Naive B cell (primary cell): ENCODE results near the gene STK10. TPM values are rescaled to one million over a fixed set of nuclear protein-coding genes. Genes with fewer than 3 reads are reported as not detected.
A peak's percentile ranks its signal among the peaks of the same experiment; 100 is the strongest.

Experiments used
- ATAC-seq, 2 donors: fragments of 150-1000 bp; cut with Tn5 transposase; 2 replicates each; pipeline ENCODE4 v1.10.0; 2021; ENCODE audit warnings: low read depth in 2 of 2, mild to moderate bottlenecking in 2 of 2, moderate library complexity in 2 of 2
- DNase-seq: peaks from one replicate; pipeline ENCODE4 v3.0.0; 2022
- H3K27ac Mint-ChIP-seq, 6 donors: one replicate each; pipeline ENCODE4 v1.8.0; 2020 to 2022; ENCODE audit warnings: mild to moderate bottlenecking in 6 of 6, mixed read lengths in 6 of 6, moderate library complexity in 5 of 6, inconsistent platforms in 2 of 6
- H3K27me3 Mint-ChIP-seq, 3 donors: one replicate each; pipeline ENCODE4 v1.8.0; 2021 to 2022; ENCODE audit warnings: mixed read lengths in 3 of 3, mild to moderate bottlenecking in 1 of 3
- H3K36me3 Mint-ChIP-seq, 2 donors: one replicate each; pipeline ENCODE4 v1.8.0; 2020 to 2022; ENCODE audit warnings: mixed read lengths in 2 of 2, inconsistent platforms in 1 of 2, mild to moderate bottlenecking in 1 of 2
- H3K4me1 Mint-ChIP-seq, 3 donors: one replicate each; pipeline ENCODE4 v1.8.0; 2020 to 2022; ENCODE audit warnings: mixed read lengths in 3 of 3, inconsistent platforms in 1 of 3, mild to moderate bottlenecking in 1 of 3, moderate library complexity in 1 of 3
- H3K4me3 Mint-ChIP-seq, 8 donors: one replicate each; pipeline ENCODE4 v1.8.0; 2020 to 2022; ENCODE audit warnings: mild to moderate bottlenecking in 8 of 8, mixed read lengths in 8 of 8, moderate library complexity in 8 of 8, inconsistent platforms in 2 of 8
- H3K9me3 Mint-ChIP-seq, 7 donors: one replicate each; pipeline ENCODE4 v1.8.0; 2020 to 2022; ENCODE audit warnings: mixed read lengths in 7 of 7, mild to moderate bottlenecking in 5 of 7, inconsistent platforms in 2 of 7, moderate library complexity in 1 of 7
- polyA plus RNA-seq, 6 donors: library from polyadenylated mRNA; unstranded; fragments of 300-500 nt; fragmentation: Illumina TruSeq; gene quantifications; one replicate each; pipeline ENCODE4 v1.2.3, GENCODE V29; 2021; ENCODE audit warnings: low read depth in 6 of 6

The STK10 gene
- polyA plus RNA-seq, 6 donors from 2014 or later = 12.2 to 73.3 (median 36.3) TPM

- H3K27ac Mint-ChIP-seq = peak overlapping the region; percentile 94 to 99 (median 98)
- no peaks in the 10 kb centered on the region for H3K27me3 Mint-ChIP-seq
- H3K4me3 Mint-ChIP-seq = peak overlapping the region in 6 of 8 donors; percentile 98 to 100 (median 99)
- no peaks in the 10 kb centered on the region for H3K9me3 Mint-ChIP-seq
- H3K4me1 Mint-ChIP-seq = peaks cover 48 to 79% (median 72%) of the 10 kb centered on the region in 3 donors
- H3K36me3 Mint-ChIP-seq = no peaks in the 10 kb centered on the region
- DNase-seq = no peak
- ATAC-seq = no peak
Observed at GRCh38 chr5:172183881-172184280, 4.1 kb downstream of the STK10 start.

GRCh38 chr5:172182291-172182690, 5.7 kb downstream of the STK10 start:
- Mint-ChIP-seq H3K27ac (peak overlapping the region in 3 of 6 donors; percentile 85 to 96 (median 86)), H3K27me3 (no peaks in the 10 kb centered on the region), H3K36me3 (no peaks in the 10 kb centered on the region), H3K4me1 (peaks cover 55 to 92% (median 84%) of the 10 kb centered on the region in 3 donors), H3K4me3 (peak overlapping the region in 1 of 8 donors; percentile 16), H3K9me3 (no peaks in the 10 kb centered on the region)
- DNase-seq = no peak
- no peak for ATAC-seq

- Mint-ChIP-seq H3K27me3 (no peaks in the 10 kb centered on the region), H3K4me1 (peaks cover 54 to 94% (median 84%) of the 10 kb centered on the region in 3 donors), H3K36me3 (no peaks in the 10 kb centered on the region), H3K4me3 (peak overlapping the region in 6 of 8 donors; percentile 21 to 92 (median 70)), H3K9me3 (no peaks in the 10 kb centered on the region), H3K27ac (peak overlapping the region; percentile 91 to 99 (median 95))
- ATAC-seq (no peak), DNase-seq (no peak)
Observed at GRCh38 chr5:172180936-172181335, 7.1 kb downstream of the STK10 start.

GRCh38 chr5:172178991-172179989, 8.7 kb downstream of the STK10 start:
- H3K9me3 Mint-ChIP-seq = no peaks in the 10 kb centered on the region
- H3K36me3 Mint-ChIP-seq = no peaks in the 10 kb centered on the region
- H3K27ac Mint-ChIP-seq = peak overlapping the region; percentile 96 to 99 (median 97)
- peak overlapping the region; percentile 76 to 92 (median 90) for H3K4me3 Mint-ChIP-seq
- H3K27me3 Mint-ChIP-seq = no peaks in the 10 kb centered on the region
- H3K4me1 Mint-ChIP-seq = peaks cover 57 to 94% (median 84%) of the 10 kb centered on the region in 3 donors
- ATAC-seq = peak; percentile 43 to 46
- DNase-seq = peak; percentile 68

GRCh38 chr5:172178301-172178987, 9.6 kb downstream of the STK10 start:
- Mint-ChIP-seq H3K27me3 (no peaks in the 10 kb centered on the region), H3K4me1 (peaks cover 63 to 94% (median 89%) of the 10 kb centered on the region in 3 donors), H3K9me3 (no peaks in the 10 kb centered on the region), H3K4me3 (peak overlapping the region; percentile 76 to 92 (median 90)), H3K27ac (peak overlapping the region; percentile 96 to 99 (median 97)), H3K36me3 (no peaks in the 10 kb centered on the region)
- ATAC-seq (no peak), DNase-seq (no peak)

GRCh38 chr5:172177176-172177575, 10.8 kb downstream of the STK10 start:
- H3K27me3 Mint-ChIP-seq = no peaks in the 10 kb centered on the region
- H3K9me3 Mint-ChIP-seq = no peaks in the 10 kb centered on the region
- no peaks in the 10 kb centered on the region for H3K36me3 Mint-ChIP-seq
- peak overlapping the region in 7 of 8 donors; percentile 60 to 94 (median 88) for H3K4me3 Mint-ChIP-seq
- ATAC-seq (no peak), DNase-seq (no peak)
- peaks cover 66 to 97% (median 90%) of the 10 kb centered on the region in 3 donors for H3K4me1 Mint-ChIP-seq
- peak overlapping the region; percentile 72 to 99 (median 96) for H3K27ac Mint-ChIP-seq

GRCh38 chr5:172175263-172175719, 12.7 kb downstream of the STK10 start:
- Mint-ChIP-seq H3K36me3 (no peaks in the 10 kb centered on the region), H3K27me3 (no peaks in the 10 kb centered on the region), H3K4me3 (peak overlapping the region; percentile 84 to 94 (median 91)), H3K27ac (peak overlapping the region; percentile 93 to 99 (median 96)), H3K9me3 (no peaks in the 10 kb centered on the region), H3K4me1 (peaks cover 70 to 100% (median 92%) of the 10 kb centered on the region in 3 donors)
- ATAC-seq (peak; percentile 66 to 70), DNase-seq (peak; percentile 70)

GRCh38 chr5:172173564-172174153, 14.4 kb downstream of the STK10 start:
- no peak for DNase-seq
- Mint-ChIP-seq H3K27me3 (no peaks in the 10 kb centered on the region), H3K4me3 (peak overlapping the region; percentile 84 to 94 (median 91)), H3K27ac (peak overlapping the region; percentile 89 to 99 (median 96)), H3K4me1 (peaks cover 71 to 100% (median 92%) of the 10 kb centered on the region in 3 donors), H3K9me3 (no peaks in the 10 kb centered on the region), H3K36me3 (peaks cover 4 to 9% of the 10 kb centered on the region in 2 donors)
- ATAC-seq = no peak

- DNase-seq (no peak), ATAC-seq (no peak)
- no peaks in the 10 kb centered on the region for H3K27me3 Mint-ChIP-seq
- peaks cover 4 to 9% of the 10 kb centered on the region in 2 donors for H3K36me3 Mint-ChIP-seq
- peak overlapping the region; percentile 33 to 99 (median 58) for H3K27ac Mint-ChIP-seq
- H3K9me3 Mint-ChIP-seq = no peaks in the 10 kb centered on the region
- peaks cover 67 to 100% (median 87%) of the 10 kb centered on the region in 3 donors for H3K4me1 Mint-ChIP-seq
- peak overlapping the region; percentile 84 to 94 (median 91) for H3K4me3 Mint-ChIP-seq
Observed at GRCh38 chr5:172172912-172173563, 15.0 kb downstream of the STK10 start.

GRCh38 chr5:172171118-172171517, 16.9 kb downstream of the STK10 start:
- DNase-seq = no peak
- no peaks in the 10 kb centered on the region for H3K9me3 Mint-ChIP-seq
- peak overlapping the region in 1 of 8 donors; percentile 5 for H3K4me3 Mint-ChIP-seq
- H3K36me3 Mint-ChIP-seq = peaks cover 4 to 9% of the 10 kb centered on the region in 2 donors
- no peak for ATAC-seq
- H3K4me1 Mint-ChIP-seq = peaks cover 68 to 97% (median 77%) of the 10 kb centered on the region in 3 donors
- H3K27me3 Mint-ChIP-seq = no peaks in the 10 kb centered on the region
- H3K27ac Mint-ChIP-seq = peak overlapping the region in 4 of 6 donors; percentile 65 to 88 (median 82)

- Mint-ChIP-seq H3K4me1 (peaks cover 61 to 97% (median 73%) of the 10 kb centered on the region in 3 donors), H3K27me3 (no peaks in the 10 kb centered on the region), H3K36me3 (peaks cover 4 to 9% of the 10 kb centered on the region in 2 donors), H3K9me3 (no peaks in the 10 kb centered on the region), H3K4me3 (peak overlapping the region in 5 of 8 donors; percentile 24 to 74 (median 43)), H3K27ac (peak overlapping the region; percentile 35 to 87 (median 82))
- ATAC-seq (no peak), DNase-seq (no peak)
Observed at GRCh38 chr5:172170251-172170701, 17.7 kb downstream of the STK10 start.

GRCh38 chr5:172169216-172169615, 18.8 kb downstream of the STK10 start:
- Mint-ChIP-seq H3K4me1 (peaks cover 53 to 93% (median 71%) of the 10 kb centered on the region in 3 donors), H3K4me3 (peak overlapping the region in 1 of 8 donors; percentile 35), H3K27ac (peak overlapping the region in 3 of 6 donors; percentile 65 to 96 (median 85)), H3K36me3 (peaks cover 4 to 9% of the 10 kb centered on the region in 2 donors), H3K9me3 (no peaks in the 10 kb centered on the region), H3K27me3 (no peaks in the 10 kb centered on the region)
- DNase-seq = no peak
- ATAC-seq = no peak
